Measurements from ENCODE around the gene TPRX2. TPM values are rescaled to one million over a fixed set of nuclear protein-coding genes. Genes with fewer than 3 reads are reported as not detected.

The TPRX2 gene
- polyA plus RNA-seq, 1 experiment = not detected

DNA sequence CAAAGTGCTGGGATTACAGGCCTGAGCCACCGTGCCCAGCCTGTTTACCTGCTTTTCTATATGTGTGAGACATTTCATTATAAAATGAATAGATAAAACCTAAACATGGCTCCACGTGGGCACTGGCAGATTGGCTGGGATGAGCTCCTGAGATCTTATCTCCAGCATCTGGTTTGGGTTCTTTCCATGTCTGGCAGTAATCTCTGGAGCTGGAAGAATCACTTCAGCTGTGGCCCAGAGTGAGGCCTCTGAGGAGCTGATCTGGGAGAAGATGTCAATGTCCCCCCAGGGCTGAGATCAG lies 32.5 kb downstream of the TPRX2 start:
- ChIA-PET POLR2A (no interaction called here), CTCF (interaction anchor here (1.2 kb wide), 1 partner anchor 28 kb away, joined by 5 read pairs; no protein-coding TSS in a partner anchor)
- H3K27me3 ChIP-seq (ENCODE audit: control insufficient read depth, insufficient read depth, low read length) = no peaks in the 10 kb centered on the region
- H3K9me3 ChIP-seq (ENCODE audit: control insufficient read depth, insufficient read depth, low read length) = 0 out of 2 replicates have a peak, but pooled peaks cover 3% of the 10 kb centered on the region
- TF ChIP-seq, protein P1, sequence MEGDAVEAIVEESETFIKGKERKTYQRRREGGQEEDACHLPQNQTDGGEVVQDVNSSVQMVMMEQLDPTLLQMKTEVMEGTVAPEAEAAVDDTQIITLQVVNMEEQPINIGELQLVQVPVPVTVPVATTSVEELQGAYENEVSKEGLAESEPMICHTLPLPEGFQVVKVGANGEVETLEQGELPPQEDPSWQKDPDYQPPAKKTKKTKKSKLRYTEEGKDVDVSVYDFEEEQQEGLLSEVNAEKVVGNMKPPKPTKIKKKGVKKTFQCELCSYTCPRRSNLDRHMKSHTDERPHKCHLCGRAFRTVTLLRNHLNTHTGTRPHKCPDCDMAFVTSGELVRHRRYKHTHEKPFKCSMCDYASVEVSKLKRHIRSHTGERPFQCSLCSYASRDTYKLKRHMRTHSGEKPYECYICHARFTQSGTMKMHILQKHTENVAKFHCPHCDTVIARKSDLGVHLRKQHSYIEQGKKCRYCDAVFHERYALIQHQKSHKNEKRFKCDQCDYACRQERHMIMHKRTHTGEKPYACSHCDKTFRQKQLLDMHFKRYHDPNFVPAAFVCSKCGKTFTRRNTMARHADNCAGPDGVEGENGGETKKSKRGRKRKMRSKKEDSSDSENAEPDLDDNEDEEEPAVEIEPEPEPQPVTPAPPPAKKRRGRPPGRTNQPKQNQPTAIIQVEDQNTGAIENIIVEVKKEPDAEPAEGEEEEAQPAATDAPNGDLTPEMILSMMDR (IDR thresholded peaks at IDR 0.05; ENCODE audit: low read depth, low read length) = no peak
- no peak overlapping the region for H3K4me3 ChIP-seq (ENCODE audit: low read depth, low read length)
- DNase-seq (ENCODE audit: low read depth, low spot score) = no peak
- no peak overlapping the region for H3K27ac ChIP-seq (ENCODE audit: low read depth, low read length)

DNA sequence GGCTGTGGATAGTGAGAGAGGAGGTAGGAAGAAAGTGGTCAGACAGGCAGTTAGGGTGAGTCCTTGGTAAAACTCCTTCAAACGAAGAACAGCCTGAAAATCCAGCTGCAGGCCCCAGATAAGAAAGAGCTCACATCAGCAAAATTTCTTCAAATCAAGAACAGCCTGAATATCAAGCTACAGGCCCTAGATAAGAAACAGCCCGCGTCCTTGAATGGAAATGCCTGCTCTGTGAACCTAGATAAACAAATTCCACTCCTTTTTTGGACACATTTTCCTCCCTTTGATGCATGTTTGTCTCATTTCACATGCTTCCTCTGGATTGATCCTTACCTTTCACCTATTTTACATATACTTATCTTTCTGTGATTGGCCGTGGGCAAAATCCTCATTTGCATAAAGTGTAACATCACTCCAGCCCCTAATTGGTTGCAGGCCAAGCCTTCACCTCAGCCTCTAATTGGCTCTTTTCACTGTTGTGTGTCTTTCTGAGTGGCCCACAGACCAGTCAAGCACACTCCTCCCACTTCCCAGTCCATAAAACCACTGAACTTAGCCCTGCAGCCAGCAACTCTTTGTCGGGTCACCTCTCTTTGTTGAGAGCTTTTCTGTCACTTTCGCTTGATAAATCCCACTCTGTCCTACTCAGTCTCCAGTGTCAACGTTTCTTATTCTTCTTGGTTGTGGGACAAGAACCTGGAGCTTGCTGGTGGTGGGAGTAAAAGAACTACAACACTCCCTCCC lies 33.1 kb downstream of the TPRX2 start:
- no peak overlapping the region for H3K4me3 ChIP-seq (ENCODE audit: low read depth, low read length)
- no peak overlapping the region for H3K27ac ChIP-seq (ENCODE audit: low read depth, low read length)
- no peak for DNase-seq (ENCODE audit: low read depth, low spot score)
- no peaks in the 10 kb centered on the region for H3K27me3 ChIP-seq (ENCODE audit: control insufficient read depth, insufficient read depth, low read length)
- CTCF ChIA-PET = interaction anchor here (0.6 to 1.2 kb wide), 2 partner anchors 28 to 1387 kb away, joined by 3 to 5 read pairs; no protein-coding TSS in a partner anchor
- TF ChIP-seq, protein P1 (IDR thresholded peaks at IDR 0.05; ENCODE audit: low read depth, low read length) = no peak
- H3K9me3 ChIP-seq (ENCODE audit: control insufficient read depth, insufficient read depth, low read length) = 0 out of 2 replicates have a peak, but pooled peaks cover 3% of the 10 kb centered on the region
- POLR2A ChIA-PET = no interaction called here

DNA sequence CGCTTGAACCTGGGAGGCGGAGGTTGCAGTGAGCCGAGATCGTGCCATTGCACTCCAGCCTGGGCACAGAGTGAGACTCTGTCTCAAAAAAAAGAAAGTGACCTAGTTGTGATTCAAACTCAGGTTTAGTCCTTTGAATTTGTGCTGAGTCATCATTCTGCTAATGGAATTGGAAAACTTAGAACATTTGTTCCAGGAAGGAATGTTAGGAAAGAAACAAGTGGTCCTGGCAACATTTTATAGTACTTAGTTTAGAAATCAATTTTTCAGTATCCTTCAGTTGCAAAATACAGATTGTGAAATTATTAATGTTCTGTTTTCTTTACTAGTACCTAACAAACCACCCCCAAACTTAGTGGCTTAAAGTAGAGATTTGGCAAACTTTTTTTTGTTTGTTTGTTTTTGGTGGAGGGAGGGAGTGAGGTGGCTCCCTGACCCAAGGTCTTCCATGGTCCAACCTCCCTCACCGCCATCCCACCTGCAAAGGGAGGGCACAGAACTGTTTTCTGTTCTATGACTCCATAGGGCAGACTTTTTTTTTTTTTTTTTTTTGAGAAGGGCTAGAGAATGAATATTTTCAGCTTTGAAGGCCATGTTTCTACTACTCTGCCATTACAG lies 36.2 kb downstream of the TPRX2 start:
- H3K27ac ChIP-seq (ENCODE audit: low read depth, low read length) = no peak overlapping the region
- ChIA-PET POLR2A (no interaction called here), CTCF (no interaction called here)
- no peak for DNase-seq (ENCODE audit: low read depth, low spot score)
- H3K27me3 ChIP-seq (ENCODE audit: control insufficient read depth, insufficient read depth, low read length) = no peaks in the 10 kb centered on the region
- H3K4me3 ChIP-seq (ENCODE audit: low read depth, low read length) = no peak overlapping the region
- TF ChIP-seq, protein P1 (IDR thresholded peaks at IDR 0.05; ENCODE audit: low read depth, low read length) = no peak
- H3K9me3 ChIP-seq (ENCODE audit: control insufficient read depth, insufficient read depth, low read length) = 0 out of 2 replicates have a peak, but pooled peaks cover 3% of the 10 kb centered on the region

DNA sequence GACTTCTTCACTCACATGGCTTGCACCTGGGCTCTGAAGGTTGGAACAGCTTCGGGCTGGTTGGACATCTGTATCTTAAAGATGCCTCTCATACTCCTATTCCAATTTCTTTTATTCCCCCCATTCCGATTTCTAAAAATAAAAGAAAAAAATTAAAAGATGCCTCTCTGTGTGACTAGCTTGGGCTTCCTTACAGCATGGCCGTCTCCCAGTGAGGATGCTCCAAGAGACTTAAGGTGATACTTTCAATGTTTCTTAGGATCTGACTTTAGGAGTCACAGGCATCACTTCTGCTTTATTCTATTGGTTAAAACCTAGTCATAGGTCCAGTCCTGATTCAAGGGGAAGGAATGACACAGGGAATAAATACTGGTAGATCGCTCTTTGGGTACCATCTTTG lies 37.0 kb downstream of the TPRX2 start:
- no peak overlapping the region for H3K27ac ChIP-seq (ENCODE audit: low read depth, low read length)
- no peak for DNase-seq (ENCODE audit: low read depth, low spot score)
- no peak overlapping the region for H3K4me3 ChIP-seq (ENCODE audit: low read depth, low read length)
- TF ChIP-seq, protein P1 (IDR thresholded peaks at IDR 0.05; ENCODE audit: low read depth, low read length) = no peak
- no peaks in the 10 kb centered on the region for H3K27me3 ChIP-seq (ENCODE audit: control insufficient read depth, insufficient read depth, low read length)
- ChIA-PET CTCF (no interaction called here), POLR2A (no interaction called here)
- H3K9me3 ChIP-seq (ENCODE audit: control insufficient read depth, insufficient read depth, low read length) = 0 out of 2 replicates have a peak, but pooled peaks cover 3% of the 10 kb centered on the region

DNA sequence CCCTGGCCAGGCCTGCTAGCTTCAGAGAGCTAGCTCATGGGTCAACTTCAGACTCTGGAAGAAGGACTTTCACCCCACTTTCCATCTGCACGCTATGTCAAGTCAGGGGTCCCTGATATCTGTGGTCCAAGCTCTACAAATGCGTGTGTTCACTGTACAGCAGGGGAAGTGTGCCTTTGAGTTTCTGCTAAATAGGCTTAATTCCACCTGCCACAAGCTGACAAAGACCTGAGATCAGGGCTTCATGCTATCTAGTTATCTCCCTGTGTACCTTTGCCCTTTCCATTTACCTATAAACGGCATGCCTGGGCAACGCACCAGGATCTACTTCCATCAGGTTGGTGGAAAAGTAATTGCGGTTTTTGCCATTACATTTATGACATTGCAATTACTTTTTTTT lies 37.7 kb downstream of the TPRX2 start:
- H3K27ac ChIP-seq (ENCODE audit: low read depth, low read length) = no peak overlapping the region
- DNase-seq (ENCODE audit: low read depth, low spot score) = no peak
- H3K9me3 ChIP-seq (ENCODE audit: control insufficient read depth, insufficient read depth, low read length) = 0 out of 2 replicates have a peak, but pooled peaks cover 3% of the 10 kb centered on the region
- no peak overlapping the region for H3K4me3 ChIP-seq (ENCODE audit: low read depth, low read length)
- CTCF ChIA-PET = no interaction called here
- H3K27me3 ChIP-seq (ENCODE audit: control insufficient read depth, insufficient read depth, low read length) = no peaks in the 10 kb centered on the region
- POLR2A ChIA-PET = no interaction called here
- TF ChIP-seq, protein P1 (IDR thresholded peaks at IDR 0.05; ENCODE audit: low read depth, low read length) = no peak

Data from AG04450 (cell line).